Loucy (cell line): ENCODE measurements around the gene LHCGR.

Experiments used
- H2AFZ ChIP-seq: fragments of 200-600 bp; sonication (generic); 2 replicates; pipeline ENCODE4 v1.6.0; 2016; ENCODE audit warnings: antibody characterized with exemption, mild to moderate bottlenecking, low read length, moderate library complexity
- H3F3A ChIP-seq: fragments of 200-600 bp; 2 replicates; pipeline ENCODE4 v1.6.0; 2016; ENCODE audit warnings: antibody characterized with exemption, low read depth, mild to moderate bottlenecking
- H3K27me3 ChIP-seq: fragments of 200-600 bp; sonication (generic); 2 replicates; pipeline ENCODE4 v1.6.1; 2014; ENCODE audit warnings: low read length, mild to moderate bottlenecking; ENCODE audit not compliant: insufficient read depth, poor library complexity, severe bottlenecking
- H3K36me3 ChIP-seq: fragments of 200-600 bp; sonication (generic); 2 replicates; pipeline ENCODE4 v1.6.1; 2016; ENCODE audit warnings: low read length; ENCODE audit not compliant: insufficient read depth
- H3K4me1 ChIP-seq: fragments of 200-600 bp; sonication (generic); 2 replicates; pipeline ENCODE4 v1.5.1; 2014; ENCODE audit warnings: low read length, mild to moderate bottlenecking; ENCODE audit not compliant: insufficient read depth, poor library complexity, severe bottlenecking
- H3K4me2 ChIP-seq: fragments of 200-600 bp; sonication (generic); 2 replicates; pipeline ENCODE4 v1.6.0; 2014; ENCODE audit warnings: antibody characterized with exemption, low read length, low read depth, mild to moderate bottlenecking; ENCODE audit not compliant: poor library complexity, severe bottlenecking
- H3K4me3 ChIP-seq: fragments of 200-600 bp; sonication (generic); 2 replicates; pipeline ENCODE4 v1.5.1; 2014; ENCODE audit warnings: low read length, mild to moderate bottlenecking, mixed read lengths; ENCODE audit not compliant: poor library complexity, severe bottlenecking
- H3K79me2 ChIP-seq: fragments of 200-600 bp; sonication (generic); 2 replicates; pipeline ENCODE4 v1.6.1; 2014; ENCODE audit warnings: low read length; ENCODE audit not compliant: insufficient read depth
- H3K9ac ChIP-seq: fragments of 200-600 bp; sonication (generic); 2 replicates; pipeline ENCODE4 v1.6.0; 2014; ENCODE audit warnings: mild to moderate bottlenecking, low read depth, low read length, moderate library complexity; ENCODE audit not compliant: poor library complexity, severe bottlenecking
- H3K9me2 ChIP-seq: fragments of 200-600 bp; sonication (generic); replicated peaks from 2 replicates; pipeline ENCODE4 v1.6.1; 2016; ENCODE audit warnings: low read depth, low read length, mixed read lengths
- H3K9me3 ChIP-seq: fragments of 200-600 bp; sonication (generic); 2 replicates; pipeline ENCODE4 v1.6.1; 2014; ENCODE audit warnings: mild to moderate bottlenecking, antibody characterized with exemption, low read length, low read depth; ENCODE audit not compliant: insufficient read depth
- H4K20me1 ChIP-seq: fragments of 200-600 bp; sonication (generic); 2 replicates; pipeline ENCODE4 v1.6.0; 2014; ENCODE audit warnings: antibody characterized with exemption, low read length, mild to moderate bottlenecking; ENCODE audit not compliant: insufficient read depth, poor library complexity, severe bottlenecking
- CTCF ChIP-seq: fragments of 200-600 bp; sonication (generic); conservative IDR thresholded peaks from 2 replicates; pipeline ENCODE4 v1.5.1; 2014; ENCODE audit warnings: mild to moderate bottlenecking, antibody characterized with exemption, low read length
- EZH2phosphoT487 ChIP-seq: fragments of 200-600 bp; IDR thresholded peaks from 2 replicates; pipeline ENCODE4 v1.6.1; 2018; ENCODE audit warnings: antibody characterized with exemption, mild to moderate bottlenecking, moderate library complexity, borderline replicate concordance

LHCGR gene

GRCh38 chr2:48787580-48787979 is 32.1 kb upstream of the LHCGR start:
- TF ChIP-seq CTCF (no peak), EZH2phosphoT487 (no peak)
- H3K27me3 ChIP-seq, result no peaks in the 10 kb centered on the region
- H3K9me3 ChIP-seq, result no peaks in the 10 kb centered on the region
- H2AFZ ChIP-seq, result no peak overlapping the region
- H3K79me2 ChIP-seq, result no peaks in the 10 kb centered on the region
- no peaks in the 10 kb centered on the region for H4K20me1 ChIP-seq
- H3K9me2 ChIP-seq, result no peaks in the 10 kb centered on the region
- H3K9ac ChIP-seq, result no peak overlapping the region
- no peak overlapping the region for H3K4me2 ChIP-seq
- H3K36me3 ChIP-seq, result no peaks in the 10 kb centered on the region
- no peak overlapping the region for H3K4me3 ChIP-seq
- no peaks in the 10 kb centered on the region for H3K4me1 ChIP-seq
- no peaks in the 10 kb centered on the region for H3F3A ChIP-seq

- Histone ChIP-seq H3F3A (no peaks in the 10 kb centered on the region), H2AFZ (no peak overlapping the region), H3K4me1 (no peaks in the 10 kb centered on the region), H3K4me3 (no peak overlapping the region), H3K9ac (no peak overlapping the region), H3K36me3 (no peaks in the 10 kb centered on the region), H3K27me3 (no peaks in the 10 kb centered on the region), H3K9me2 (no peaks in the 10 kb centered on the region), H3K79me2 (no peaks in the 10 kb centered on the region), H3K4me2 (no peak overlapping the region), H4K20me1 (no peaks in the 10 kb centered on the region), H3K9me3 (no peaks in the 10 kb centered on the region)
- TF ChIP-seq EZH2phosphoT487 (no peak), CTCF (no peak)
Measured at GRCh38 chr2:48781366-48781765, 25.8 kb upstream of the LHCGR start.

- H3K4me1 ChIP-seq, result no peaks in the 10 kb centered on the region
- H3K9me2 ChIP-seq, result no peaks in the 10 kb centered on the region
- no peaks in the 10 kb centered on the region for H3F3A ChIP-seq
- no peaks in the 10 kb centered on the region for H3K79me2 ChIP-seq
- H3K36me3 ChIP-seq, result no peaks in the 10 kb centered on the region
- no peak for TF ChIP-seq CTCF
- TF ChIP-seq EZH2phosphoT487, result no peak
- no peaks in the 10 kb centered on the region for H4K20me1 ChIP-seq
- H3K9me3 ChIP-seq, result no peaks in the 10 kb centered on the region
- H2AFZ ChIP-seq, result no peak overlapping the region
- H3K4me3 ChIP-seq, result no peak overlapping the region
- H3K4me2 ChIP-seq, result no peak overlapping the region
- H3K9ac ChIP-seq, result no peak overlapping the region
- no peaks in the 10 kb centered on the region for H3K27me3 ChIP-seq
Measured at GRCh38 chr2:48779019-48779716, 23.6 kb upstream of the LHCGR start.
